ENCODE data around the gene CAMTA1. TPM values are rescaled to one million over a fixed set of nuclear protein-coding genes. Genes with fewer than 3 reads are reported as not detected.

Gene CAMTA1
- total RNA-seq, 1 donor from 2014 or later = 68.9 TPM

GRCh38 chr1:7032992-7033391 lies 247.7 kb downstream of the CAMTA1 start:
- DNase-seq (ENCODE audit: low read depth) = no peak

GRCh38 chr1:7036386-7036785 lies 251.1 kb downstream of the CAMTA1 start:
- DNase-seq (ENCODE audit: low read depth) = no peak

GRCh38 chr1:7039590-7040220 lies 254.5 kb downstream of the CAMTA1 start:
- DNase-seq (ENCODE audit: low read depth) = no peak

GRCh38 chr1:7040969-7041695 lies 255.9 kb downstream of the CAMTA1 start:
- no peak for DNase-seq (ENCODE audit: low read depth)

- peak; percentile 11 for DNase-seq (ENCODE audit: low read depth)
Observed at GRCh38 chr1:7042322-7043190, 257.3 kb downstream of the CAMTA1 start.

- no peak for DNase-seq (ENCODE audit: low read depth)
Observed at GRCh38 chr1:7043191-7043549, 257.9 kb downstream of the CAMTA1 start.

GRCh38 chr1:7043719-7044535 lies 258.7 kb downstream of the CAMTA1 start:
- no peak for DNase-seq (ENCODE audit: low read depth)

- DNase-seq (ENCODE audit: low read depth) = no peak
Observed at GRCh38 chr1:7045897-7046296, 260.6 kb downstream of the CAMTA1 start.

GRCh38 chr1:7046314-7046713 lies 261.1 kb downstream of the CAMTA1 start:
- peak; percentile 95 for DNase-seq (ENCODE audit: low read depth)

- peak; percentile 7 for DNase-seq (ENCODE audit: low read depth)
Observed at GRCh38 chr1:7046891-7047290, 261.6 kb downstream of the CAMTA1 start.

- peak; percentile 28 for DNase-seq (ENCODE audit: low read depth)
Observed at GRCh38 chr1:7047866-7048265, 262.6 kb downstream of the CAMTA1 start.

- DNase-seq (ENCODE audit: low read depth) = peak; percentile 49
Observed at GRCh38 chr1:7048395-7048794, 263.1 kb downstream of the CAMTA1 start.

GRCh38 chr1:7049913-7050625 lies 264.8 kb downstream of the CAMTA1 start:
- no peak for DNase-seq (ENCODE audit: low read depth)

- no peak for DNase-seq (ENCODE audit: low read depth)
Observed at GRCh38 chr1:7050751-7051665, 265.8 kb downstream of the CAMTA1 start.

- DNase-seq (ENCODE audit: low read depth) = no peak
Observed at GRCh38 chr1:7052701-7053100, 267.4 kb downstream of the CAMTA1 start.

GRCh38 chr1:7060745-7061144 lies 275.5 kb downstream of the CAMTA1 start:
- no peak for DNase-seq (ENCODE audit: low read depth)

- no peak for DNase-seq (ENCODE audit: low read depth)
Observed at GRCh38 chr1:7062346-7063061, 277.2 kb downstream of the CAMTA1 start.

- DNase-seq (ENCODE audit: low read depth) = no peak
Observed at GRCh38 chr1:7063981-7064380, 278.7 kb downstream of the CAMTA1 start.

- DNase-seq (ENCODE audit: low read depth) = no peak
Observed at GRCh38 chr1:7068552-7068951, 283.3 kb downstream of the CAMTA1 start.

Data from myocyte (in vitro differentiated cells).